Measurements from ENCODE around the gene GSTO2. TPM values are rescaled to one million over a fixed set of nuclear protein-coding genes. Genes with fewer than 3 reads are reported as not detected.
A peak's percentile ranks its signal among the peaks of the same experiment; 100 is the strongest.

Gene GSTO2
- total RNA-seq, 1 donor from 2014 or later, result 0.58 TPM

DNA sequence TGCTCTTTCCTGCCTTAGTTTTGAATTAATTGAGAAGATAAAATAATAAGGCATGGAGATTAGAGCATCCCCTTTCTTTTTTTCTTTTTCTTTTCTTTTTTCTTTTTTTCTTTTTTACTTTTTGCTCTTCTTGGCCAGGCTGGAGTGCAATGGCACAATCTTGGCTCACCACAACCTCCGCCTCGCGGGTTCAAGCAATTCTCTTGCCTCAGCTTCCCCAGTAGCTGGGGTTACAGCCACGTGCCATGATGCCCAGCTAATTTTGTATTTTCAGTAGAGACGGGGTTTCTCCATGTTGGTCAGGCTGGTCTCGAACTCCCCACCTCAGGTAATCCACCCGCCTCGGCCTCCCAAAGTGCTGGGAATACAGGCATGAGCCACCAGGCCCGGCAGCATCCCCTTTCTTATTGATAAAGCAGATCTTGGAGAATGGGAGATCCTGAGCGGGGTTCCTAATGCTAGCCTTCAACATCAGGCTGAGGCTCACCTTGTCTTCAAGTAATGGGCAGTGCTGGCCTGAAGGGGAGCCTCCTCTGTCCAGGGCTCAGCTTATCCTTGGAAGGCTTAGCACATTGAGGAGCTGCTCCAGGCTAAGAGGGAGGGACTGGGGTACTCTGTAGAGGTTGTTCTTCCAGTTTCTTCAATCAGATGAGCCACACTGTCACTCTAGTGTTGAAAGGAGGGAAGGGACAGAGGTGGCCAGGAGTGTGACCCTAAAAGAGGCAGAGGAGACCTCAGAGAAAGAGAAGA lies 27.9 kb downstream of the GSTO2 start:
- Mint-ChIP-seq H3K9me3 (no peaks in the 10 kb centered on the region), H3K36me3 (ENCODE audit: low read depth) (no peaks in the 10 kb centered on the region), H3K4me3 (no peak overlapping the region), H3K27me3 (ENCODE audit: low read depth) (peaks cover 22% of the 10 kb centered on the region), H3K27ac (ENCODE audit: unreplicated experiment) (no peak overlapping the region), H3K4me1 (peaks cover 12% of the 10 kb centered on the region)
- DNase-seq (ENCODE audit: low read depth, low spot score), result no peak
- TF ChIP-seq CTCF (conservative IDR thresholded peaks at IDR 0.05), result no peak

DNA sequence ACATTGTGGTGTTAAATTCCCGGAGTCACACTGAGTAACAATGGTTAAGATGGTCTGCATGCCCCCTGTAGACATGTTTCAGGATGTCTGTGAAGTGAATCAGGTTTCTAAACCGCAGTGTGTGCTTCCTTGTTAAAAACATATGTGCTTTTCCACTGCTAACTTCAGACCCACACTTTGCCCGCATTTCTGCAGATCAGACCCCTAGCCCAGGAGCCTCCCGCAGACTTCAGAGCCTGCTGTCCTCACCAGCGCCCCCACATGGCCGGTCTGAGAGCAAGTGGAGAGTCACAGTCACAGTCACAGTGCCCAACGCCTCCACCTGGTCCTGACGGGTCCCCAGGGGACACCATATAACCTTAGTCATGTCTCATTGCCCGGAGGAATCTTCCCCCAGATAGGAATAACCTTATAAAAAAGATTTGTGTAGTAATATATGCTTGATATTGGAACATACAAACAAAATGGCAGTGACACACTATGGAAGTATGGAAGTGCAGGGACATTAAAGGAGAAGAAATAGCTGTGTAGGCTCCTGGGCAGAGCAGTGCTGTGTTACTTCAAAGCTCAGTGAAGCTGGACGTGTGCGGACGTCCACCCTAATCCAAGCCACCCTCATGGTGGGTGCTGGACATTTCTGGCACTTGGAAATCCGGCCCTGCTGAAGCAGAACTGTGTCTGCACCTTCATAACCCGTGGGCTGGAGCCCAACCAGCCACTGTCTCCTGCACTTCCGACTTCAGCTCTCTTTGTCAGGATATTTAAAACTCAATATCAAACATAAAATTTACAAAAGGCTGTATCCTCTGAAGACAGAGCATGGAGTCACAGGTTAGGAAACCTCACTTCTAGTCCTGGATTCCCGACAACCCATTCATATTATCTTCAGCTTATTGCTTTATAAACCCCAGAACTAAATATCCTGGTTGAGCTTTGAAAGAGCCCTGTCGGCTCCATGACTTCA lies 29.0 kb downstream of the GSTO2 start:
- peak; percentile 37 for DNase-seq (ENCODE audit: low read depth, low spot score)
- no peaks in the 10 kb centered on the region for H3K36me3 Mint-ChIP-seq (ENCODE audit: low read depth)
- no peak overlapping the region for H3K27ac Mint-ChIP-seq (ENCODE audit: unreplicated experiment)
- H3K4me3 Mint-ChIP-seq, result no peak overlapping the region
- no peaks in the 10 kb centered on the region for H3K9me3 Mint-ChIP-seq
- H3K4me1 Mint-ChIP-seq, result peaks cover 12% of the 10 kb centered on the region
- H3K27me3 Mint-ChIP-seq (ENCODE audit: low read depth), result peaks cover 22% of the 10 kb centered on the region
- TF ChIP-seq CTCF (conservative IDR thresholded peaks at IDR 0.05), result peak; percentile 44

- Mint-ChIP-seq H3K9me3 (peaks cover 6% of the 10 kb centered on the region), H3K27ac (ENCODE audit: unreplicated experiment) (peak overlapping the region; percentile 2), H3K27me3 (ENCODE audit: low read depth) (peaks cover 22% of the 10 kb centered on the region), H3K4me3 (no peak overlapping the region), H3K36me3 (ENCODE audit: low read depth) (no peaks in the 10 kb centered on the region), H3K4me1 (peaks cover 12% of the 10 kb centered on the region)
- no peak for DNase-seq (ENCODE audit: low read depth, low spot score)
- TF ChIP-seq CTCF (conservative IDR thresholded peaks at IDR 0.05), result no peak
These were observed 30.3 kb downstream of the GSTO2 start for GRCh38 chr10:104299031-104299904.

GRCh38 chr10:104300002-104300735 lies 31.2 kb downstream of the GSTO2 start:
- Mint-ChIP-seq H3K9me3 (peaks cover 6% of the 10 kb centered on the region), H3K36me3 (ENCODE audit: low read depth) (no peaks in the 10 kb centered on the region), H3K27me3 (ENCODE audit: low read depth) (peaks cover 17% of the 10 kb centered on the region), H3K27ac (ENCODE audit: unreplicated experiment) (peak overlapping the region; percentile 13), H3K4me1 (peaks cover 12% of the 10 kb centered on the region), H3K4me3 (no peak overlapping the region)
- no peak for DNase-seq (ENCODE audit: low read depth, low spot score)
- no peak for TF ChIP-seq CTCF (conservative IDR thresholded peaks at IDR 0.05)
